Astrocyte of the spinal cord (primary cell): ENCODE measurements around the gene ANGEL2.

Source experiments
- DNase-seq: peaks from one replicate; pipeline ENCODE4 v3.0.0; 2011; ENCODE audit warnings: low read depth, low spot score
- H3K4me3 ChIP-seq: 2 replicates; pipeline ENCODE4 v1.5.1; 2011; ENCODE audit warnings: low read depth, mild to moderate bottlenecking, low read length, moderate library complexity
- CTCF ChIP-seq: IDR thresholded peaks from 2 replicates; pipeline ENCODE4 v1.5.1; 2012; ENCODE audit warnings: low read depth, mild to moderate bottlenecking, low read length, inconsistent platforms
- in situ Hi-C: cut with HindIII; loops from 2 replicates; pipeline ENCODE4 v1.10.0; 2017; ENCODE audit warnings: low sequenced_read_pairs

ANGEL2 gene

GRCh38 chr1:213015099-213016050 lies at the start of gene ANGEL2:
ANGEL2 (minus strand) TSS chr1:213015867; CDS start chr1:213015671, 196 bp downstream.
- H3K4me3 ChIP-seq: peak within 1 kb of the TSS; percentile 66
- in situ Hi-C loops: no loop called here
- DNase-seq: peak; percentile 98
- no peak for TF ChIP-seq CTCF

- TF ChIP-seq CTCF: no peak
- no peak for DNase-seq
- in situ Hi-C loops: no loop called here
- no peak overlapping the region for H3K4me3 ChIP-seq
These were observed 45.6 kb upstream of the ANGEL2 start for GRCh38 chr1:213061263-213061662.

- TF ChIP-seq CTCF: no peak
- no peak overlapping the region for H3K4me3 ChIP-seq
- no peak for DNase-seq
- in situ Hi-C loops: no loop called here
These were observed 45.2 kb upstream of the ANGEL2 start for GRCh38 chr1:213060836-213061235.

- in situ Hi-C loops: no loop called here
- DNase-seq: no peak
- no peak for TF ChIP-seq CTCF
- no peak overlapping the region for H3K4me3 ChIP-seq
These were observed 41.8 kb upstream of the ANGEL2 start for GRCh38 chr1:213057264-213058059.

- TF ChIP-seq CTCF: no peak
- in situ Hi-C loops: no loop called here
- DNase-seq: no peak
- no peak overlapping the region for H3K4me3 ChIP-seq
These were observed 40.1 kb upstream of the ANGEL2 start for GRCh38 chr1:213055767-213056166.

- in situ Hi-C loops: no loop called here
- no peak for TF ChIP-seq CTCF
- H3K4me3 ChIP-seq: no peak overlapping the region
- no peak for DNase-seq
These were observed 39.3 kb upstream of the ANGEL2 start for GRCh38 chr1:213054733-213055591.
